Adrenal gland (tissue), 5 donors: Measurements from ENCODE around the gene ATXN3L.

Experiments used
- POLR2A ChIP-seq, 2 donors: fragments of 450-650 bp; IDR thresholded peaks; one replicate each; pipeline ENCODE4 v1.6.1; 2017; ENCODE audit warnings: antibody characterized with exemption in 2 of 2, mild to moderate bottlenecking in 2 of 2, moderate library complexity in 1 of 2
- TF ChIP-seq, protein P1 (sequence below), 6 experiments: fragments of 450-650 bp in 4 of 6; fragments of 200-600 bp in 2 of 6; sonication (generic) in 1 of 6; IDR thresholded peaks; 1 replicate in 5 of 6; 2 replicates in 1 of 6; pipeline versions ENCODE4 v1.5.1 to v1.8.0; 2016 to 2021; ENCODE audit warnings: antibody characterized with exemption in 6 of 6, mild to moderate bottlenecking in 2 of 6, moderate library complexity in 1 of 6
- donor health status: DM: no; HTN: no; CAD: no.

DNA sequence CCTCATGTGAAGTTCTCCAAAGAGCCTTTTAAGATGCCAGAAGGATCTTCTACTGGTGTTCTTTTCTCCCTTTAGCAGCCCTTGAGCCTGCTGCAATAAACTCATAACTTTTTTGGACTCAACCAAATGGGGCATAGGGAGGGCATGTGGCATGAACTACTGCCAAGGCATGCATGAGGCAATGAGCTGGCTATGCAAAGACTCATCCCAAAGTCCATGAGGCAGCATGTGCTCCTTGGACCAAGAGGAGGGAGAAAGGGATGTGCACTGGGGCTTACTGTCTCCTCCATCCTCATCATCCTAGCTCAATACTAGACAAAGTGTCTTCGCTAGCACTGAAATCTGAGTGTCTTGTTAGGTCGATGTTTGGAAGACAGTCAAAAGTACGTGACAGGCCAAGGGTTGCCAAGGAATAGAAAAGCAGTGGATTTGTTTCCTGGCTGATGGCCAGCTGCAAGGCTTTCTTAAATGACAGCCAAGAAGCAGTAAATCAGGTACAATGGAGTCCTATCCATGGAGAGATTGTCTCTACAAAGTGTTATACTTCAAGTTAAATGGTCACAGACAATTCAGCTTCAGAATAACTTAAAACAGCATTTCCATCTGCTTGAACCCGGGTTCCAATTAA, 44.5 kb upstream of the ATXN3L start:
- TF ChIP-seq, protein P1, sequence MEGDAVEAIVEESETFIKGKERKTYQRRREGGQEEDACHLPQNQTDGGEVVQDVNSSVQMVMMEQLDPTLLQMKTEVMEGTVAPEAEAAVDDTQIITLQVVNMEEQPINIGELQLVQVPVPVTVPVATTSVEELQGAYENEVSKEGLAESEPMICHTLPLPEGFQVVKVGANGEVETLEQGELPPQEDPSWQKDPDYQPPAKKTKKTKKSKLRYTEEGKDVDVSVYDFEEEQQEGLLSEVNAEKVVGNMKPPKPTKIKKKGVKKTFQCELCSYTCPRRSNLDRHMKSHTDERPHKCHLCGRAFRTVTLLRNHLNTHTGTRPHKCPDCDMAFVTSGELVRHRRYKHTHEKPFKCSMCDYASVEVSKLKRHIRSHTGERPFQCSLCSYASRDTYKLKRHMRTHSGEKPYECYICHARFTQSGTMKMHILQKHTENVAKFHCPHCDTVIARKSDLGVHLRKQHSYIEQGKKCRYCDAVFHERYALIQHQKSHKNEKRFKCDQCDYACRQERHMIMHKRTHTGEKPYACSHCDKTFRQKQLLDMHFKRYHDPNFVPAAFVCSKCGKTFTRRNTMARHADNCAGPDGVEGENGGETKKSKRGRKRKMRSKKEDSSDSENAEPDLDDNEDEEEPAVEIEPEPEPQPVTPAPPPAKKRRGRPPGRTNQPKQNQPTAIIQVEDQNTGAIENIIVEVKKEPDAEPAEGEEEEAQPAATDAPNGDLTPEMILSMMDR (IDR thresholded peaks at IDR 0.05): no peak
- no peak for TF ChIP-seq POLR2A (IDR thresholded peaks at IDR 0.05)
